Measurements from ENCODE around the gene PTGDS.
A peak's percentile ranks its signal among the peaks of the same experiment; 100 is the strongest.

PTGDS gene

DNA sequence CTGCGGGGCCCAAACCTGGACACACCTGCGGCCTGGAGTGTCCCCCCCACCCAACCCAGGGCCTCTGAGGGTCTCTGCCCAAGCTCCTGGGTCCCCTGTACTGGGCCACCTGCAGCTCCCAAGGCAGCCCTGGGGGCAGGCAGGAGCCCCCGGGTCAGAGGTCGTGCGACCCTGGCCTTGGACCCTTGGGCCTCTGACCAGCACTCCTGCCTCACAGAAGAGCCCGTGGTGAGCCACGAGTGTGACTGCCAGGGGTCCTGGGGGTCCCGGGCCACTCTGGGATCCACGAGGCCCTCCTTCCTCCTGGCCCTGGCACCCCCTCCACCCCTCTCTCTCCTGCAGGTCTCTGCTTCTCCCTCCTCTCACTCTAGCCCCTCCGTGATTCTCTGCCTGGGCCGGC, 5.0 kb upstream of the PTGDS start:
- no peak for DNase-seq (ENCODE audit: low read depth in 2 of 2, low spot score in 1 of 2)

DNA sequence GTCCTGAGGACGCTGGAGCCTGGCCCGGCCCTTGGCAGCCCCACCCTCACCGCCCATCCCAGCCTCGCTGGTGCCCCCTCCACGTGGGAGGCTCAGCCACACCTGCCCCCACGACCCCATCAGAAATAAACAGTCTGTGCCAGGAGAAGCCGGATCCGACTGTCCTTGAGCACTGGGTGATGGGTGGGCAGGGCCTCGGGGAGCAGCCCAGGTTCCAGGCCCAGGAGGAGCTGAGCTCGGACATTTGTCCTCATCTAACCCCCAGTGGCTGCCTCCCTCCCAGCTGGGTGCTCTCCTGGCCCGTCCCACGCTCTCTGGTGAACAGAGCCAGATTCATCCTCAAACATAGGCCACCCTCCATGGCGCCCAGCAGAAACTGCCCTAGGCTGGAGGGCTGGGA, 4.6 kb upstream of the PTGDS start:
- no peak for DNase-seq (ENCODE audit: low read depth in 2 of 2, low spot score in 1 of 2)

DNA sequence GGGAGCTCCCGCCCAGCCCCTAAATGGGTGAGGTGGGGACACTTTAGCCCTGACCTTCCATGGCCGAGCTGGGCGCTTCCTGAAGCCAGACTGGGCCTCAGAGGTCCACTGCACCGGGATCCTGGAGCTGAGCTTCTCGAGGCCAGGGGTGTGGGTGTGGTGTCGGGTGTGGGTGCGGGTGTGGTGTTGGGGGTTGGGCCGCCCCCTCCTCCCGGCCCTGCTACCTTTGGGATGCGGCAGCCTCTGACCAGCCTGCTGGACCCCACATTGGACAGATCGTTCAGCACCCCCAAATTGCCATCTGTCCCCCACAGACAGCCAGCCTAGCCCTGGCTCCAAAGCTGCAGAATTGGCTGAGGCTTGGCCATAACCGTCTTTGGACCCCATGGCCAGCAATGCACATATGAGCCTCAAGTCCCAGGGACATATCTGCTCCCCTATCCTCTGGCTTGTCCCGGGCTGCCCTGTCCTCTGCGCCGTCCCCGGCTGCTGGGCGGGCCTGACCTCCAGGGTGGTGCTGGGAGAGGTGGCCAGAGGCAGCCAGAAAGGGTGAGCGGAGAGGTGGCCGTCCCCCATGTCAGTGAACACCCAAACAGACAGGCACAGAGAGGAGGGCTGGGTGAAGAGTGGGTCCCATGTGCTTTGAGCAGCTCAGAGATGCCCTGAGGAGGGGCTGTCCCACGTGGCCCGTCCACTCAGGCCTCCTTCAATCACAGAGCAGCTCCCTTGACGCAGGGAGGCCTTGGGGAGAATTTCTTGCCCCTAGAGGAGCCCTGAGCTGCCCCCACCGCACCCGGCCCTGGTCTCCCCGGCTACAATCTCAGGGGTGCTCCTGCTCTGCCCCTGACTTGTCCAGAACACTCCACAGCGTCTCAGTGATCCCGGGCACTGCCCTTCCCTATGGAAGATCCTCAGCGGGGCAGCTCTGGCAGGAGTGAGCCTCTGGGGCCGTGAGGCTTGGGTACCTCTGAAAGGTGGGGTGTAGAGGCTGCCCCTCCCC, 3.4 kb upstream of the PTGDS start:
- DNase-seq (ENCODE audit: low read depth in 2 of 2, low spot score in 1 of 2), result no peak

DNA sequence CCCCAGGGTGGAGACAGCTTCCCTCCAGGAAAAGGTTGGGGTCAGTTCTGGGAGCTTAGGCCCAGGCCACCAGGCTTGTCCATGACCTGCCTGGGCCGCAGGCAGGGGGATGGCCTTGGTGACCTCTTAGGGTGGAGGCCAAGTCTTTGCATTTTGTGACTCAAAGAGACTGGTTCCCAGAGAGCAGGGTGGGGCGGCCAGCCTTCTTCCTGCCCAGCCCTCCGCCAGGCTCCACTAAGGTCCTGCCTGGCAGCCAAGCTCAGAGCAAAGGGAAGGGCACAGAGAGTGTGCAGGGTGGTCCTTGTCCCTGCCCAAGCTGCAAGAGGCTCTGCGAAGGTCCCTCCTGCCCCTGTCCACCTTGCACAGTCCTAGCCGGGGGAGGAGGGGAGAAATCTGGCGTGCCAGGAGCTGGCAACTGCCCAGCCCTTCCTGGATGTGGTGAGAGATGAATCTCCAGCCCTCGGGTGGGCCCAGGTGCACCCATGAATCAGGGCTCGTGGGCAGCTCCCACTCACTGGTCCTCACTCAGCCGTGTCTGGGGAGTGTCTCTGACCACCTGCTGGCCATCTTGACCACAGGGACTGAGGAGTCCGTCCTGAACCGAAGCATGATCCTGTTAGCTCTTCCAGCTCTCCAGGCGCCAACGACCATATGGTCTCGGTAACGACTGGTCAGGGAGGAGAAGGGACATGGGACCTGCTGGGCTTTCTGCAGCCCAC, 2.3 kb upstream of the PTGDS start:
- no peak for DNase-seq (ENCODE audit: low read depth in 2 of 2, low spot score in 1 of 2)

DNA sequence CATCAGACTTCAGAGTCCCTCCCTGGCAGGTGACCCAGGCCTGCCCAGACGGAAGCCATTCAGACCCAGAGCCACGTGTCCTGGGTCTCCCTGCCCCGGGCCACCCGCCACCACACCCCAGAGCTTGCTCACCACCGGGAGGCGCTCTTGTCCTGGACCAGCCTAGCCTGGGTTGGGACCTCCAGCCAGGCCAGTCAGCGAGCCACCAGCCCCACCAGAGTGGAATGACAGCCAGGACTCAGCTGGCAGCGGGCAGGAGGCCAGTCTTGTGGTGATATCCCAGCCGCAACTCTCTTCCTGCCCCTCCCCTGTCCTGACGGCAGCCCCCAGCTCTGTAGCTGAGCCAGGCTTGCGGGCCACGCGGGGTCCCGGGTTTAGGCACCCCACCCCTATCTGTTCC, 1.7 kb upstream of the PTGDS start:
- DNase-seq (ENCODE audit: low read depth in 2 of 2, low spot score in 1 of 2), result no peak

DNA sequence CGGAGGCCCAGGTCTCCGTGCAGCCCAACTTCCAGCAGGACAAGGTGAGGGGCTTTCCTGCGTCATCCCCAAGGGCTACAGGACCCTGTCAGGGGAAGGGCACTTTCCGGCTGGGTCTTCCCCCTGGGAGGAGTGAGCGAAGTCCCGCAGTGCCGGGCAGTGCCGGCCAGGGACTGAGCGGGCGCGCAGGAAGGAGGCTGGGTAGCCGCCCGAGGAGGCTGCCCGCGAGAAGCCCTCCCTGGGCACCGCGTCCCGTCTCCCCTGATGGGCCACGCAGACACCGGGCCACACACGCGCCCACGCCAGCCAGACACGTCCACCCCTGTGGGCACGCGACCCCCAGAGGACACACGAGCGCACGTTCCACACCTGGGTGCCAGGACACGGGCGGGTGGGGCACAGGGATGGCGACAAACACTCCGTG, 357 bp downstream of the PTGDS start:
- no peak for DNase-seq (ENCODE audit: low read depth in 2 of 2, low spot score in 1 of 2)

DNA sequence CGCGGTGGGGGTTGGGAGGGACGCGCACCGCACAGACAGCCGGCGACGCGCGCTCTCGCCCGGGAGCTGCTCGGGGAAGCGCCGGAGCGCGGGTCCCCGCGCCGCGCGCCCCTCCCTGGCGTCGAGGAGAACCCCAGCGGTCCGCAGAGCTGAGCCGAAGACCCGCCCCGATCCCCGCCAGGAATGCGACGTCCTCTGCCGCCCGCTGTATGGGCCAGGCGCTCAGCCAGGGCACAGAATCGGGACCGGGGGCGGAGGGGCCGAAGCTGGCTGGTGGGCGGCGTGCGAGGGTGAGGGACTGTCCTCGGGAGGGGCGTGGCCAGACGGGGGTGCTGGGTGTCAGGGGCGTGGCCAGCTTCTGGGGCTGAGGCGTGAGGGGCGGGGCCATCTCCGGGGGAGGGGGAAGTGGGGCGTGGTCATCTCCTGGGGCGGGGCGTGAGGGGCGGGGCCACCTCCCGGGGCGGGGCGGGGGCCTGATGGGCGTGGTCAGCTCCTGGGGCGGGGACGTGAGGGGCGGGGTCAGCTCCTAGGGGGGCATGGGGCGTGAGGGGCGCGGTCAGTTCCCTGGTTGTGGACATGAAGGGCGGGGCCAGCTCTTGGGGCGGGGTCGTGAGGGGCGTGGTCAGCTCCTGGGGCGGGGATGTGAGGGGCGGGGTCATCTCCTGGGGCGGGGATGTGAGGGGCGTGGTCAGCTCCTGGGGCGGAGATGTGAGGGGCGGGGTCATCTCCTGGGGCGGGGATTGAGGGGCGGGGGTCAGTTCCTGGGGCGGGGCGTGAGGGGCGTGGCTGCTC, 965 bp downstream of the PTGDS start:
- peak; percentile 62 to 66 for DNase-seq (ENCODE audit: low read depth in 2 of 2, low spot score in 1 of 2)

DNA sequence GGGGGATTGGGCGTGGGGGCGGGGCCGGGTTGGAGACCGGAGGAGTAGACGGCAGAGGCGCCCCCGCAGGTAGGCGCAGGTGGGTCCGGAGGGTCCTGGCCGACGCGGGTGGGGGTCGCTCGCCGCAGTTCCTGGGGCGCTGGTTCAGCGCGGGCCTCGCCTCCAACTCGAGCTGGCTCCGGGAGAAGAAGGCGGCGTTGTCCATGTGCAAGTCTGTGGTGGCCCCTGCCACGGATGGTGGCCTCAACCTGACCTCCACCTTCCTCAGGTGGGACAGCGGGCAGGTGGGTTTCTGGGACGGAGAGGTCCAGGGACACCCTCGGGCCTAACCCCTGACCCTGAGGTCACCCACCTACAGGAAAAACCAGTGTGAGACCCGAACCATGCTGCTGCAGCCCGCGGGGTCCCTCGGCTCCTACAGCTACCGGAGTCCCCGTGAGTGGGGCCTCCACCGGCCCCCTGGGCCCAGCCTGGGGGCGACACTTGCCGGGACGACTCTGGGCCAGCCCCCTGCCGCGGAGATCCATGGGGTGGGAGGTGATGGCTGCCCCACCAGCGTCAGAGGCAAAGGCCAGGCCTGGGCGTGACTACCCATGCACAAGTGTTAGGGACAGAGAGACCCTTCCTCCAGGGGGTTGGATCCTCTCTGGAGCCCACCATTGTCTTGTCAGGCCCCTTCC, 1.7 kb downstream of the PTGDS start:
- no peak for DNase-seq (ENCODE audit: low read depth in 2 of 2, low spot score in 1 of 2)

DNA sequence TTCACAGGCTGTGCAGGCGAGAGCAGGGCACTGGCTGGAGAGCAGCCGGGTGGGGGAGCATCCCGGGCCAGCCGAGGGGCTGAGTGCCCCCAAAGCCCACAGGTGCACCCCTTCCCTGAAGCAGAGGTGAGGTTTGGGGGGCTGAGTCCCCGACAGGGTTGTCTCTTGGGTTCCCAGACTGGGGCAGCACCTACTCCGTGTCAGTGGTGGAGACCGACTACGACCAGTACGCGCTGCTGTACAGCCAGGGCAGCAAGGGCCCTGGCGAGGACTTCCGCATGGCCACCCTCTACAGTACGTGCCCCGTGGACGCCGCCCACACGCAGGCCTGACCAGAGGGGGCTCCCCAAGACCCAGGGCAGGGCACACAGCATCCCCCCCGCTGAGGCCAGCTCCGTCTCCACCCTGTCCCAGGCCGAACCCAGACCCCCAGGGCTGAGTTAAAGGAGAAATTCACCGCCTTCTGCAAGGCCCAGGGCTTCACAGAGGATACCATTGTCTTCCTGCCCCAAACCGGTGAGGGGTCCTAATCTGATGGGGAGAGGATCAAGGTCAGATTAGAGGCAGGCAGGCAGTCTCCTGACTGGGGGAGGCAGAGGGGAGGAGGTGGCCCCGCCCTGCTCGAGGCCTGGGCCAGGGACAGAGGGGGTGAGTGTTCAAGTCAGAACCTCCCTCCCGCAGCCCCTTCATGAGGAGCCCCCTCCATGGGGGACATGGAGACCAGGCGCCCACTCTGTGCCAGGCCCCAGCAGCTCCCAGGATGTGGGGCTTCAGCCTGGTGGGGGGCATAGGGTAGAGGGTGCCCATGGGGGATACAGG, 2.7 kb downstream of the PTGDS start:
- DNase-seq (ENCODE audit: low read depth in 2 of 2, low spot score in 1 of 2), result no peak

DNA sequence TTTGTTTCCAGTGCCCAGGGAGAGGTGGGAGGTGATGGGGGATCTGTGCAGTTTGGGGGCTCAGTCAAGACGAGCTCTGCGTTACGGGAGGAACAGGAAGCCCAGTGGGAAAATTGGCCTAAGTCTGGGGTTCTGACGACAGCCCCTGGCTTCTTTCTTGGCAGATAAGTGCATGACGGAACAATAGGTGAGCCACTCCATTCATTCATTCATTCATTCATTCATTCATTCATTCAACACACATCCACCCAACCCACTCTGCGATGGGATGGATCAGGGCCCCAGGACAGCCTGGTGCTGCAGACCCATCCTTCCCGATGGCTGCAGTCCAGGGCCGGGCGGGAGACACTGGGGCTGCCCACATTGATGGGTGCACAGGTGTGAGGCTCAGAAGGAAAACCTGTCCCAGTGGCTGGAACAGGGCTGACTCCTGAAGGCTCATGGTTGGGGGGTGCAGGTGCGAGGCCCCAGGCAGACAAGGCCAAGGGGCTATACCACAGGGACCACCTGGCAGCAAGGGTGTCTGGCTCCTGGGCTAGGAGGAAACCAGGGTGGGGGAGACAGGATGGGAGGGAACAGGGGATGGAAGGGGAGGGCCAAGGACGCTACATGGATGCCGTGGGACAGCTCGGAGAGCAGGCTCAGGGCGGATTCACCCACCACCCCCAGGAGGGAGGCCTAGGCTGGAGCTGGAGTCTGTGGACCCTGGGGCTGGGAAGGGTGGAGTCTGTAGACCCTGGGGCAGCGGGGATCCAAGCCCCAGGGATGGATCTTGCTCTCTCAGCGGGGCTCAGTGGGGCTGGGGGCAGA, 3.6 kb downstream of the PTGDS start:
- DNase-seq (ENCODE audit: low read depth in 2 of 2, low spot score in 1 of 2), result no peak

DNA sequence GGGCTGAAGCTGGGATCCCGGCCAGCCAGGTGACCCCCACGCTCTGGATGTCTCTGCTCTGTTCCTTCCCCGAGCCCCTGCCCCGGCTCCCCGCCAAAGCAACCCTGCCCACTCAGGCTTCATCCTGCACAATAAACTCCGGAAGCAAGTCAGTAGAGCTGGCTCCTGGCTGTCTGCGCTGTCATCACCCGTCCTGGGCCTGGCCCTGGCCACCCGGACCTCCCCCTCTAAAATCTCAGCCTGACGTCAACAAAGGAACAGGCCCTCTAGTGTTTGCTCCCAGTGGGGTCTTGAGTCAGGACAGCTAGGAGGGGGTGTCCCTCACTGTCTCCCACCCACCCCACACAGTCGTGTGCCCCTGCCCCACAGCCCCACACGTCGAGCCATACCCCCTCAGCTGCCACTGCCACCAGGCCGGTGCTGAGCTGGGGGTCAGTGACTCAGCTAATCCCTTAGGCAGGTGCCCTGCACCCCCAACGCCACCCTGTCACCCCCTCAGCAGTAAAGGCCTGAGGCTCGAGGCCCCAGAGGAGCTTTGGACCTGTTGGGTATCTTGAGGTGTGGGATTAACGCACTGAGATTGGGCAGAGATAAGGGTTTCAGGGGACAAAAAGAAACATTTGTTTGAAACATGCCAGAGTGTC, 4.4 kb downstream of the PTGDS start:
- no peak for DNase-seq (ENCODE audit: low read depth in 2 of 2, low spot score in 1 of 2)

DNA sequence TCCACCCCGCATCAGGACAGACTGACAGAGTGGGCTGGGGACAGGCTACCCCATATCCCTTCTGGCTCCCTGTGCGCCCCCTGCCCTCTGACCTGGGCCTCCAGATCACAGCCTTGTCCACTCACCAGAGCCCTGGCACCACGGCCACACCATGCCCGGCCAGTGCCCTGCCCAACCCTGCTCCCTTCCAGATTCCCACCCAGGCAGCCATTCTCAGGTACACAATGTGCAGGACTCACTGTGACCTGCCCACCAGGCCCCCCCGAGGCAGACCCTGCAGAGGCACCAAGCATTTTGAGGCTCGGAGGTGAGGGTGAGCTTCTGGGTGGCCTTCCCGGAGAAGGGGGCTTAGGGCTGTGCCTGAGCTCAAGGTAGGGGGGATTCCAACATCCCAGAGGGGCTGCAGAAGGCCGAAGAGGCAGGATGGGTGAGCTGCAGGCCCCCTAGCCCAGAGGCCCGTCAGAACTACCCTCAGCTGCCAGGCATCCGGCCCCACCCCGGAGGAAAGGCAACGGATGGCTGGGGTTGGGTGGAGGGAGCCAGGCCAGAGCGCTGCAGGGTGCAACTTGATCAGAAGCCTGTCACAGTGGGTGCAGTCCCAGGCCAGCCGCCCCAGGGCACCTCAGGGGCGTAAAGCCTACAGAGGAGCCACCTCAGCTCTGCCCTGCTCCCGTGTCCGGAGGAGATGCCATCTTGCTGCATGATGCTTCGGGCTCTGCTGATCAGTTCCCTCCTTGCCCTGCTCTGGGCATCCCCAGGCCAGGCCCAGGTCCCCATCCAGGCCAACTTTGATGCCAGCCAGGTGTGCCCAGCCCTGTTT, 5.1 kb downstream of the PTGDS start, which contains the start of gene LCNL1:
LCNL1 (plus strand) TSS at position 762 of the 820 bp plus-strand sequence. CDS start 594 bp downstream, outside the sequence.
- no peak for DNase-seq (ENCODE audit: low read depth in 2 of 2, low spot score in 1 of 2)

DNA sequence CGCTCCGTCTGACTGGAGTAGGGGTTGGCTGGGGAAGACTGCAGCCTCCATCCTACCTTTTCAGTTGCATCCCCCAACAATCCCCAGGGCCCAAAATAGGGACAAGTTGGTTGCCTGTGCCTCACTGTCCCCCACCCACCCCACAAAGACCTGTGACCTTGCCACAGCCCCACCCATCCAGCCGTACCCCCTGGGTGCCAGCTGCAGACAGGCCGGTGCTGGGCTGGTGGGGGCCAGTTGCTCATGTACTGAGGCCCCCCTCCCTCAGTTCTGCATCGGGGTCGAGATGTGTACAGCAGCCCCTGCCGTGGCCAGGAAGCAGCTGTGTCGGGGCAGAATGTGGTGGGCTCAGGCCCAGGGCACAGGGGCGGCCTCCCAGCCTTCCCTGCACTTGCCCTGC, 5.9 kb downstream of the PTGDS start:
- DNase-seq (ENCODE audit: low read depth in 2 of 2, low spot score in 1 of 2), result no peak

DNA sequence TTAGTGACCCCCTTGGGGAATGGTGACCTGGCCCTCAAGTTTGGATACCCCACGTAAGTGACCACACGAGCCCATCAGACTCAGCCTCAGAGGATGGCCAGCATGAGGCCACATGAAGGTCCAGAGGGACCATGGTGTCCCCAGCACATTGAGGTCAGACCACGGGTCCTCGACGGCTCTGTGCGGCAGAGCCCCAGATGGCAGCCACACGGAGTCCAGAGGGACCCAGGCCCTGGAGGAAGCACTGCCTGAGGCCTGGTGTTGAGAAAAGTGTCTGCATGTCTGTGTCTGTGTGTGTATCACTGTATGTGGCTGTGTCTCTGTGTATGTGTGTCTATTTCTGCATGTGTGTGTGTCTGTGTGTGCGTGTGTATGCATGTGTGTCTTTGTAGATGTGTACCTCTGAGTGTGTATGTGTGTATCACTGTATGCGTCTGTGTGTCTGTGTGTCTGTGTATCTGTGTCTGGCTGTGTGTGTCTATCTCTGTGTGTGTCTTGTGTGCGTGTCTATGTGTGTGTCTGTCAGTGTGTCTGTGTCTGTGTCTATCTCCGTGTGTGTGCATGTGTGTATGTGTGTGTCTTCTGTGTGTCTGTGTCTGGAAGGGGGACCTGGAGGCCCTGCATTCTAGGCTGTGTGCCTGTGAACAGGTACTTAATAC, 6.5 kb downstream of the PTGDS start:
- DNase-seq (ENCODE audit: low read depth in 2 of 2, low spot score in 1 of 2), result no peak

DNA sequence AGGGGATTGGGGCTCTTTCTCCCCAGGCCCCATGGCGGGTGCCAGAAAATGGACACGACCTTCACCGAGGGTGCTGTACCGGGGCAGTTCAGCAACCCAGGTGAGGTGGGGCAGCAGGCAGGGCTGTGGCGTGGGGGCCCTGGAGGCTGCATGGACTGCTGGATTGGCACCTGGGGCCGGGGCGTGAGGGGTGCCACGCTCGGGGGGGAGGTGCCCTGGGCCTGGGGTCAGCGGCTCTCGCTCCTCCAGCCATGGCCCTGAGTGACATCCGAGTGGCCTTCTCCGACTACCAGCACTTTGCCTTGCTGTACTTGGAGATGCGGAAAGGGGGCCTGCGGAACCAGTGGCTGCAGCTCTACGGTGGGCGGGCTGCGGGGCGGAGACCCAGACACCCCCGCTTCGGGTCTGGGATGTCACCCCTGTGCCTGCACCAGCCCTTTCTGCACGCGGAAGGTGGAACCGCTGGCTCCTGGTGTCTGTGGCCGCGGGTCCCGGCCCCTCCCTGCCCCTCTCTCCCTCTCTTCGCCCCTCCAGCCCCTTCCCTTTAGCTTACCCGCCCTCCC, 7.2 kb downstream of the PTGDS start:
- no peak for DNase-seq (ENCODE audit: low read depth in 2 of 2, low spot score in 1 of 2)

DNA sequence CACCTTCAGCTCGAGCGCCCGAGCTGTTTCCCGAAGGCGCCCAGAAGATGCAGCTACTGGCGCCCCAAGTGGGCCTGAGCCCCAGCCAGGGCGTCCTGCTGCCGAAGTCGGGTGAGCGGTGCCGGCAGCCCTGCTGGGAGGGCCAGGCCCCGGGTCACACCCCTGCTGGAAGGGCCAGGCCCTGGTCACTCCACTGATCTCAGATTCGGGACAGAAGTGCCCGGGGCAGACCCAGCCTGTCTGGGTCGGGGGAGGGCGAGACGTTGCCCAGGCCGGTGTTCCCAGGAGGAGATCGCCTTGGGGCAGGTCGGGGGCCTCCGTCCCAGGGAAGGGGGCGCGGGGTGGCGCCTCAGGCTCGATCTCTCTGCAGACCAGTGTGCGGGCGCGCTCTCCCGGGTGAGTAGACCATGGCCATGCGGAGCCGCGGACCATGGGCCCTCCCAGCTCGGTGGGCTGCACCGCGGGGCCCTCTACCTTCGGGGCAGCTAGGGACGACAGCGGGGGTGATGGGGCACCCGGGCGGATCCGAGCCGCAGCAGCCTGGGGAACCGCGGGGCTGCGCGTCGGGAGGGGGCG, 7.8 kb downstream of the PTGDS start:
- DNase-seq (ENCODE audit: low read depth in 2 of 2, low spot score in 1 of 2), result no peak

DNA sequence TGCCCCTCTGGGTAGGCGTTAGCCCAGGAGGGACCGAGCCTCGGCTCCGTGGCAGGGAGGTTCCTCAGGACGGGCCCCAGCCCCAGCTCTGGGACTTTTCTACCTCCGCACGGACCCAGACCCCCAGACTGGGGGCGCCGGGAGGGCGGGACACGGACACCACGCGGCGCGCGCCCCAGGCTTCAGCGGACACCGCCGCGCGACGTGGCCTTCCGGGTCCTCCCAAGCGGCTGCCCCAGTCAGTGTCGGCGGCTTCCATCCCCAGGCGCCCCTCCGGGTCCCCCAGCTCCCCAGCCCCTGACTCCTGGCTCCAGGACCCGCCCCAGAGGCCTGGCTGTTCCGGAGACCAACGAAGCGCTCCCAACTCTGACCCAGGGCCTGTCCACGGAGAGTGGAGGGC, 8.5 kb downstream of the PTGDS start:
- no peak for DNase-seq (ENCODE audit: low read depth in 2 of 2, low spot score in 1 of 2)
